Left ventricle myocardium inferior (tissue), 1 donor: ENCODE measurements around the gene ZFHX3. TPM values are rescaled to one million over a fixed set of nuclear protein-coding genes. Genes with fewer than 3 reads are reported as not detected.

Experiments
- DNase-seq: peaks from one replicate; pipeline ENCODE4 v3.0.0-alpha.2; 2020
- H3K27ac ChIP-seq: fragments of 200-600 bp; replicated peaks from 2 replicates; pipeline ENCODE4 v1.8.0; 2021
- H3K27me3 ChIP-seq: fragments of 200-600 bp; 2 replicates; pipeline ENCODE4 v1.8.0; 2021; ENCODE audit warnings: low read depth
- H3K36me3 ChIP-seq: fragments of 200-600 bp; 2 replicates; pipeline ENCODE4 v1.8.0; 2021
- H3K4me1 ChIP-seq: fragments of 200-600 bp; 2 replicates; pipeline ENCODE4 v1.8.0; 2021
- H3K4me3 ChIP-seq: fragments of 200-600 bp; 2 replicates; pipeline ENCODE4 v1.8.0; 2021; ENCODE audit warnings: mild to moderate bottlenecking, moderate library complexity
- H3K9me3 ChIP-seq: fragments of 200-600 bp; replicated peaks from 2 replicates; pipeline ENCODE4 v1.8.0; 2021
- CTCF ChIP-seq: fragments of 200-600 bp; IDR thresholded peaks from 2 replicates; pipeline ENCODE4 v1.8.0; 2021; ENCODE audit warnings: antibody characterized with exemption, mild to moderate bottlenecking, borderline replicate concordance
- intact Hi-C: fragments of 100-400 bp; cut with micrococcal nuclease; formaldehyde crosslinking; loops from one replicate; pipeline ENCODE4 v1.11.0; 2022
- total RNA-seq: library from RNA; stranded (reverse); fragmentation: NEBNext Ultra II Directional; extraction: Animal tissue kit (Norgen Biotek cat#: 25700); gene quantifications from one replicate; pipeline ENCODE4 v1.2.1, GENCODE V29; 2021
- donor health status: DM: no; HTN: yes; CAD: no; lungs with severe emphysema.

The ZFHX3 gene
- total RNA-seq, 1 donor from 2014 or later, result 9.6 TPM

DNA sequence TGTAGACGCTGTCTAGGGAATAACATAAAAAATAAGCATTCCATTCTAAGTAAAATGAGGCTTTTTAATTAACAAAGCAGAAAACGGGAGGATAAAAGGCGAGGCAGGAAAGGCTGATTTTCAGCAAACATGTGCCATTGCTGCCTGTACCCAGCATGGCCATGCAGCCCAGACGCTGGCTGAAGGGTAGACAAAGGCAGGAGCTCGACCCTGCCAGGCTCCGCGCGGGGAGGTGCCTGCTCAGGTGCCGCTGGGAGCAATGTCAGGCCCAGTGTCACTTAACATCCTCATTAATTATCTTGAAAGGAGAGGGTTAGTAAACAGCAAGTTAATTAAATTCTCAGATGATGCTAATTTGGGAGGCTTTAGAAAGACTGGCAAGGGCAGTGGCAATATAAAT, 136.0 kb downstream of the ZFHX3 start:
- H3K4me3 ChIP-seq, result no peak overlapping the region
- H3K4me1 ChIP-seq, result no peaks in the 10 kb centered on the region
- no peak for DNase-seq
- intact Hi-C loops, result no loop called here
- H3K9me3 ChIP-seq, result no peaks in the 10 kb centered on the region
- H3K27me3 ChIP-seq, result no peaks in the 10 kb centered on the region
- no peak for TF ChIP-seq CTCF
- no peak overlapping the region for H3K27ac ChIP-seq
- H3K36me3 ChIP-seq, result no peaks in the 10 kb centered on the region

GRCh38 chr16:72910875-72911274, 137.1 kb downstream of the ZFHX3 start:
- Histone ChIP-seq H3K9me3 (no peaks in the 10 kb centered on the region), H3K36me3 (no peaks in the 10 kb centered on the region), H3K27me3 (no peaks in the 10 kb centered on the region), H3K4me3 (no peak overlapping the region), H3K4me1 (no peaks in the 10 kb centered on the region), H3K27ac (no peak overlapping the region)
- intact Hi-C loops, result no loop called here
- no peak for TF ChIP-seq CTCF
- DNase-seq, result no peak

GRCh38 chr16:72910381-72910780, 137.5 kb downstream of the ZFHX3 start:
- H3K4me1 ChIP-seq, result no peaks in the 10 kb centered on the region
- no peaks in the 10 kb centered on the region for H3K9me3 ChIP-seq
- H3K4me3 ChIP-seq, result no peak overlapping the region
- H3K36me3 ChIP-seq, result no peaks in the 10 kb centered on the region
- intact Hi-C loops, result no loop called here
- H3K27me3 ChIP-seq, result no peaks in the 10 kb centered on the region
- no peak for DNase-seq
- no peak for TF ChIP-seq CTCF
- no peak overlapping the region for H3K27ac ChIP-seq

DNA sequence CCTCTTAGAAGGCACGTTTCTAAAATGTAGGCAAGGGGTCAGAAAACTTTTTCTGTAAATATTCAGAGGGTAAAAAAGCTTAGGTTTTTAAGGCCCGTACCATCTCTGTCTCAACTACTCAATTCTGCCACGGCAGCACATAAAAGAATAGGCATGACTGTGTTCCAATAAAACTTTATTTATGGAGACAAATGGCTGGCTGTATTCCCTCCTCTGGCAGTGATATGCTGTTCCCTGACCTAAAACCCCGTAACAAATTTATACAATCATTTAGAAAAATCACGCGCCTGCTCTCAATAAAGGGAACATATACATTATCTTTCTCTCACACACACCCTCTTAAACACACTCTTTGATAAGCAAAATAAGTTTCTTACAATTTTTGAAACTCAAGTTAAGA, 138.7 kb downstream of the ZFHX3 start:
- TF ChIP-seq CTCF, result no peak
- no peak overlapping the region for H3K4me3 ChIP-seq
- DNase-seq, result no peak
- H3K9me3 ChIP-seq, result no peaks in the 10 kb centered on the region
- no peaks in the 10 kb centered on the region for H3K4me1 ChIP-seq
- no peaks in the 10 kb centered on the region for H3K36me3 ChIP-seq
- no peak overlapping the region for H3K27ac ChIP-seq
- no peaks in the 10 kb centered on the region for H3K27me3 ChIP-seq
- intact Hi-C loops, result no loop called here

DNA sequence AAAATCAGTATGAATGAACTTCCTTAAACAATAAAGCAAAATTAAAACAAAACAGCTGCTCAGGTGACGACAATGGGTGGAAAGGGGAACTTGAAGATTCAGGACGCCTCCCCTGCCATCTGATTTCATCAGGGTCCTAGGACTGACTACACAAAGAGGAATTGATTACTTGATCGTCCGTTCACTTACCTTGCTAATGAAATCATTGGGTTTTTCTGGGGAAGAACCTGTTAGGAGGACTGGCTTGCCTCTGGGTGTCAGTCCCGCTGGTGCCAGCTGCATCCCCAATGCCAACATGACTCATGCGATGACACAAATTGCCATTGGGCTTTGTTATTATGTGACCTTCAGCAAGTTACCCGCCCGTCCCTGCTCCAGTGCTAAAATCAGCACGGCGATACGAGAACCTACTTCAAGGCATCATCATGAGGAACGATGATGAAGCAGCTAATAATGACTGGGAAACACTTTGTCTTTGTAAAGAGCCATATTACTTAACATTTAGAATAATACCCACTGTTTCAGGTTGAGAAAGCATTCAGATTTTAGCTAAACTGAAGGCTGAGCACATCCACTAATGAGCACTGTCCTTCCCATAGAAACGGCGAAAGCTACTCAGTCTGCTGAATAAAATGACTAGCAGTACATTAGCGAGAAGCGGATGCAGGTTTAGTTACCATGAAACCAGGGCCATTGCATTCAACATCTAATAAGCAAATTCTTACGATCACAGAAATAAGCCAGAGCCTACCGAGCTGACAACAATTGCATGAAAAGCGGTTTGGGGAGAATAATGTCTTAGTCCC, 139.4 kb downstream of the ZFHX3 start:
- no peak for DNase-seq
- TF ChIP-seq CTCF, result no peak
- no peaks in the 10 kb centered on the region for H3K27me3 ChIP-seq

More for the DNA sequence above, 139.4 kb downstream of the ZFHX3 start:
- H3K4me1 ChIP-seq, result no peaks in the 10 kb centered on the region
- H3K4me3 ChIP-seq, result no peak overlapping the region
- H3K27ac ChIP-seq, result no peak overlapping the region
- H3K9me3 ChIP-seq, result no peaks in the 10 kb centered on the region
- no peaks in the 10 kb centered on the region for H3K36me3 ChIP-seq
- intact Hi-C loops, result no loop called here
